Astrocyte of the cerebellum (primary cell): Measurements from ENCODE around the gene BIN2.

Source experiments
- DNase-seq: peaks from one replicate; pipeline ENCODE4 v3.0.0-alpha.2; 2011; ENCODE audit warnings: low read depth
- H3K4me3 ChIP-seq: 2 replicates; pipeline ENCODE4 v1.5.1; 2011; ENCODE audit warnings: mild to moderate bottlenecking, low read depth, low read length, moderate library complexity
- CTCF ChIP-seq: IDR thresholded peaks from 2 replicates; pipeline ENCODE4 v1.5.1; 2012; ENCODE audit warnings: low read length, low read depth, moderate library complexity, mild to moderate bottlenecking; ENCODE audit errors: missing control alignments
- in situ Hi-C: cut with HindIII; loops from 2 replicates; pipeline ENCODE4 v1.10.0; 2017; ENCODE audit warnings: low sequenced_read_pairs

Gene BIN2

GRCh38 chr12:51246254-51246853 is 77.6 kb downstream of the BIN2 start:
- H3K4me3 ChIP-seq, result no peak overlapping the region
- no peak for DNase-seq
- TF ChIP-seq CTCF, result peak; percentile 10
- in situ Hi-C loops, result no loop called here

- no peak for DNase-seq
- in situ Hi-C loops, result no loop called here
- TF ChIP-seq CTCF, result no peak
- no peak overlapping the region for H3K4me3 ChIP-seq
Measured at GRCh38 chr12:51245476-51246253, 78.3 kb downstream of the BIN2 start.

GRCh38 chr12:51244269-51244668 is 79.7 kb downstream of the BIN2 start:
- in situ Hi-C loops, result no loop called here
- no peak for TF ChIP-seq CTCF
- H3K4me3 ChIP-seq, result no peak overlapping the region
- no peak for DNase-seq

- DNase-seq, result no peak
- no peak overlapping the region for H3K4me3 ChIP-seq
- TF ChIP-seq CTCF, result no peak
- in situ Hi-C loops, result no loop called here
Measured at GRCh38 chr12:51242876-51243275, 81.1 kb downstream of the BIN2 start.

GRCh38 chr12:51242120-51242519 is 81.9 kb downstream of the BIN2 start:
- no peak for TF ChIP-seq CTCF
- DNase-seq, result no peak
- H3K4me3 ChIP-seq, result no peak overlapping the region
- in situ Hi-C loops, result no loop called here

GRCh38 chr12:51240971-51241370 is 83.0 kb downstream of the BIN2 start:
- DNase-seq, result no peak
- in situ Hi-C loops, result no loop called here
- TF ChIP-seq CTCF, result no peak
- no peak overlapping the region for H3K4me3 ChIP-seq
